GM18507 (cell line): ENCODE results near the gene CCDC83.
A peak's percentile ranks its signal among the peaks of the same experiment; 100 is the strongest.
"Not testable (repeated sequence)": the region's sequence is repeated elsewhere in the genome, so short reads cannot be mapped to it uniquely, and the experiment has no call there.

Source experiments
- DNase-seq: peaks from one replicate; pipeline ENCODE4 v3.0.0; 2011; ENCODE audit warnings: low read depth; ENCODE audit not compliant: insufficient read length; ENCODE audit errors: extremely low spot score
- FAIRE-seq: peaks from 2 replicates; lab custom pipeline; 2011; peaks lifted over from hg19 to GRCh38; lab: Jason Lieb, UNC

Gene CCDC83

DNA sequence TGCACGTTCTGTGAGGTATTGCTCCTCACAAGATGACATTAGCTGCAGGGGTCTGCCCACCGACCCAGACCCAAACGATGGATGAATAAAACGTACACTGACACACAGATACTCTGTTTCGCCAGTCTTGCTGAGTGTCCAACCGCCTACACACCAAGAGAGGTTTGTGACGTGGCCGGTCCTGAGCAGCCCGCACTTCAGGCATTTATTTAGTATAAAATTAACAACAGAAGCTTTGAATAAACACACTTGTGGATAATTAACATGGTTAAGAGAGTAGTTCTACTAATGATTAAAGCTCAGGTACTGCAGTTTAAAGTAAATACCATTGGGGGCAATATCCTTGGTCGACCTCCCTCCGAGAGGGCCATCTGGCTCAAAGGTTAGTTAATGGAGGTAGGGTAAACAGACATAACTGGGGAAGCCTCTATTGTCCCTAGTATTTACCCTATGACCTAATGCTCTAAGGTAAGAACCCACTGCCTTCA is 75.7 kb downstream of the CCDC83 start:
- FAIRE-seq = no peak
- no peak for DNase-seq

DNA sequence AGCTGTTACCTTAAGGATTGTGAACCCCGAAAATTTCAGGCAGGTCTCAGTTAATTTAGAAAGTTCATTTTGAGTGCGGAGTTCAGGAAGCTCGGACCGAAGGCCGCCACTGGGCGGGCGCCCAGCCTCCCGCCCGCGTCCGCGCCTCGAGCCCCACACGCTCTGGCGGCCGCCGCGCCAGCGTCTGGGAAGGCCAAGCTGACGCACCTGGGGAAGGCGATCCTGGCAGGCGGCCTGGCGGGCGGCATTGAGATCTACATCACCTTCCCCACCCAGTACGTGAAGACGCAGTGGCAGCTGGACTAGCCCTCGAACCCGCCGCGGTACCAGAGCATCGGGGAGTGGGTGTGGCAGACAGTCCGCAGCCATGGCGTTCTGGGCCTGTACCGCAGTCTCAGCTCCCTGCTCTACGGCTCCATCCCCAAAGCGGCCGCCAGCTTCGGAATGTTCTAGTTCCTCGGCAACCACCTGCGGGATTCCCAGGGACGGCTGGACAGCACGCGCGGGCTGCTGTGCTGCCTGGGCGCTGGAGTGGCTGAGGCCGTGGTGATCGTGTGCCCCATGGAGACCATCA is 79.5 kb downstream of the CCDC83 start:
- no peak for FAIRE-seq
- DNase-seq = no peak

DNA sequence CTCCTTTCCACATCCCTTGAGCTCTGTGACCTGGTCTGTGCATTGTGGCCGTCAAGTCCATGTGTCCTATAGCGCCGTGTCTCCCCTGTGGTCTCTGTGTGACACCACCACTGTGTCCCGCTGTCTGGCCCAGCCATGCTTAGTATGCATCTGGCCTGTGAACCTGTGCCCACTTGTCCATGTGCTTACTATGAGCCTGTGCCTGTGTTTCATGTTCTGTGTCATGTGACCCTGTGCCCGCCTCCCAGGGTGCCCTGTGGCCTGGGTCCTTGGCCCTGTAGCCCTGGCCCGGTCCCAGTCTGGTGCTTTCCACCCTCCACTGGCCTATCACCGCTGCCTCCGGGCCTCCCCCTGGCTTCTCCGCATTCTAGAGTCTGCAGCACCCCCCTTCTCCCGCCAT is 80.6 kb downstream of the CCDC83 start:
- FAIRE-seq = no peak
- DNase-seq = no peak

DNA sequence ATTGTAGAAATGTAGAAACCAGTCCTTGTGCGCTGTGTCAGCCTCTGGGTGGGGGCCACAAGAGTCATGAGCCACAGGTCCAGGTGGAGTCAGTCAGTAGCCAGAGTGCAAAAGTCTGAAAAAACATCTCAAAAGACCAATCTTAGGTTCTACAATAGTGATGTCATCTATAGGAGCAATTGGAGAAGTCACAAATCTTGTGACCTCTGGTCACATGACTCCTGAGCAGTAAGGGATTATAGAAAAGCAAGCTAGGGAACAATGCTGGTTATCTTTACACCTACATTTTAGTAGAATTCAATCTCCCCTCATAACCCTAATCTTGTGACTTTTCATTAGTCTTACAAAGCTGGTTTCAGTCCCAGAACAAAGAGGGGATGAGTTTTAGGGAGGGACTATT is 82.7 kb downstream of the CCDC83 start:
- no peak for FAIRE-seq
- DNase-seq = no peak

DNA sequence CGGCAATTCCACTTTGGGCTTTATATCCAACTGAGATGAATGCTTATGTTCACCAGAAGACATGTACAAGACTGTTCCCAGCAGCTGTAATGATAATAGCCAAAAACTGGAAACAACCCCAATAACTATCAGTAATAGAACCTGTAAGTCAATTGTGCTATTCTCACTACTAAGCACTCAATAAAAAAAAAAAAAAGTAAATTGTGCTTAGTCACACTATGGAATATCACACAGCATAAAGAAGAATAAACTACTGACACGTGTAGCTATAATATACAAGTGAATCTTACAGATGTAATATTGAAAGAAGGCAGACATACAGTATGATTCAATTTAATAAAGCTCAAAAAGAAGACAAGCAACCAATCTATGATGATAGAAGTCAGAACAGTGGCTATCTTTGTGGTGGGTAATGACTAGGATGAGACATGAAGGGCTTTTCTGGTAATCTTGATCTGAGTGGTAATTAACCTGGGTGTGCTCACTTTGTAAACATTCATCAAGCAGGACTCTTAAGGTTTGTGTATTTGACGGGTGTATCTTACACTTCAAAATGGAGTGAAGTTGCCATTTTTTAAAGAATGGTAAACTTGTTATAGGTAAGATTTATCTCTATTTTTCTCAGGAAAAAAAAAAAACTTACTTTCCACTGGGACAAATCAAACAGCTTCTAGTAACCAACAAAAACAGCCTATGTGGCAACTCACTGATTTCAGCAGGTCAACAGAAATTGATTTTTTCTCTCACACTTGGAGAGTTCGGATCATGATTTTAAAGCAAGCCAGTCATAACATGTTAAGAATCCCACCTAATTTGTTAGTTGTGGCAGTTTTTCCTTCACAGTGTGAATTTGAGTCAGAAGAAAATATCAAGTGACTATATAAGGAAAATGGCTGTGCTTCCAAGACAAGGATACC is 84.2 kb downstream of the CCDC83 start:
- no peak for DNase-seq
- FAIRE-seq = no peak

DNA sequence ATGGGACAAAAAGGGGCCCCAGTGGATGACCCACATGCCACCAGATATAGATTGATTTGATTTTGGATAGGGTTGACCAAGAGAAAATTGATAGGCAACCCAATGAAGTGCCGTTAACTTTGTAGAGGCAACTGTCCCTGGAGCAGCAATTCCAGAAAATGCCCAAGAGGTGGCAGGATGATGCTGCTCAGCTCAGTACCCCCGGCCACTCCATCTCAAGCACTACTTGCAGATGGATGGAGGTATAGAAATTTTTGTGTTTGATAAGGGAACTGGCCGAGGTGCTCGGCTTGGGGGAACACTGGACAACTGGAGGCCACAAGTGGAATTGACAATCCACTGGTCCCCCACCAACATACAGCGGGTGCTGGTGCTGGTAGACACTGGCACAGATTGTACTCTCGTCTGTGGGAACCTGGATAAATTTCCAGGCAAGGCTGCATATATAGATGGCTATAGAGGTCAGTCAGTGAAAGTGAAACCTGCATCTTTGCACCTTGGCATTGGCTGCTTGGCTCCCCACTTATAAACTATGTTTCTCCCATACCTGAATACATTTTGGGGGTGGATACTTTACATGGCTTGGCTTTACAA is 86.3 kb downstream of the CCDC83 start:
- DNase-seq (peak; percentile 23), FAIRE-seq (no peak)

DNA sequence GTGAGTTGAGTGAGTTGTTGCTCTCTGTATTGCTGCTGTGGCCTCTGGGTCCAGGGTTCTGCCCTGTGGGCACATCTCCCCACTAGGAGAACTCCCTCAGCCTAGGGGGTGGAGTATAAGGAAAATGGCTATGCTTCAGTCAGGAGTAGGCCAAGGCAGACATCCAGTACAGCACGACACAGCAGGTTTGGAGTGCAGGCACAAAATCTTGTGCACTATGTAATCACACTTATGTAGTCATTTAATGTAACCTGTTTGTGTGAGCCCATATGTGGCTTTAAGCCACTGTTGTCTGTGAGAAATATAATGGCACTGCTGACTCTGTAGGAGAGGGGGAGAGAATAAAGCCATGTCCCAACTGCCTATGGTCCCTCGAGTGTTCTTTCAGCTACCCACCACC is 90.1 kb downstream of the CCDC83 start:
- DNase-seq = no peak
- no peak for FAIRE-seq

DNA sequence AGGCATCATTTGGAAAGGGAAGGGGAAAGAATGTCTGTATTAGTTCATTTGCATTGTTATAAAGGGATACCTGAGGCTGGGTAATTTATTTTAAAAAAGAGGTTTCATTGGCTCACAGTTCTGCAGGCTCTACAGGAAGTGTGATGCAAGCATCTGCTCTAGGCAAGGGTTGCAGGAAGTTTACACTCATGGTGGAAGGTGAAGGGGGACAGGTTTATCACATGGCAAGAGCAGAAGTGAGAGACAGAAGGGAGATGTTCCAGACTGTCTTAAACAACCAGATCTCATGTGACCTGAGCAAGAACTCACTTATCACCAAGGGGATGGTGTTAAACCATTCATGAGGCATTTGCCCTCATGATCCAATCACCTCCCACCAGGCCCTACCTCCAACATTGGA is 90.6 kb downstream of the CCDC83 start:
- FAIRE-seq (no peak), DNase-seq (no peak)

DNA sequence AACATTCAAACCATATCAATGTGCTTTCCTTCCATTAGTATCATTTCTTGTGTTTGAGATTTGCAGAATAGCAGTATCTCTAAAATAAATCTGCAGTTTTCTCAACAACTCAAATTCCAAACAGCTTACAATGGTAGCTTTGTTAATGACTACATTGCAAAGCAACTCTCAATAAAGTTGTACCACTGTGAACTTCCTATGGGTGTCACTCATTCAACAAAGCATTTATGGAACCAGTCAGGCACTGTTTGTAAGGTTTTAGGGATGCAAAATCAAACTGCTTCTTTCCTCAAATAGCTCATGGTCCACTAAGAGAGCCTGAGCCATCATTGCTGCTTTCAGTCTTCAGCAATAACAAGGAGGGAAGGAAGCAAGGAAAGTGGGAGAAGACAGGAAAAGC is 91.0 kb downstream of the CCDC83 start:
- FAIRE-seq = no peak
- DNase-seq = no peak

DNA sequence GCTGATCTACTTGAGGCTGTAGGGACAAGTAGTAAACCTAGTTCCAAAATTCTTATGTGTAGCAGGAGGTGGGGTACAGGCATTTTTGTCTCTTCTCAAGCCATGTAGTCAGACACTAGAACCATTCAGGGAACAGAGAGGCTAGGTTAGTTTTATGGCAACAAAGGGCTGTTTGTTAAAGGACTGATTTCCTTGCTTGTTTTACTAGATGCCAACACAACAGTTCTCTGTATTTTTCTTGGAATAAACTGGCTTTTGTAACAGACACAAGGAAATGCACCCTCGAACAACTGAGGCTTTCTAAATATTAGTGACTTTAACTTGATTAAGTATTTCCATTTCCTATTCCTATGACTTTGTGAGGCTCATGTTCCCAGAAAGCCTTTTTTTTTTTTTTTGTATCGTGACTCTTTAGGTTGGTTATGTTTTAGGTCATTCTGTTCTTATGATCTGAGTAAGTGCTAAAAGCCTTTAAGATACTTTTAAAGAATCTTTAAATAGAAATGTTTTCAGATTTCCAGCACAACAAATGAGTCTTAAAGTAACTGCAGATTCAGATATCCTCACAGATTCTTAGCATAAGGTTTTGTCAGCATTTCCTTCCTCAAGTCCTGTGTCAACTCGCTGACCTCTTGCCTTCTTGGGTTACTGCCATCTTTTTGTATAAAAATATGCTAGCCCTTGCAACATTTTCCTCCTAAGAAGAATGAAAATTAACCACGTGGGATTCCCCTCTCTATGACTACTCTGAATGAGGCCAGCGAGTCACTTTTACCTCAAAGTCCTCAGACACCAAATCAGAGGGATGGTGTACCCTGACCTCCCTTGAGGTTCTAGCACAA is 92.5 kb downstream of the CCDC83 start:
- FAIRE-seq (peak; percentile 39), DNase-seq (no peak)

DNA sequence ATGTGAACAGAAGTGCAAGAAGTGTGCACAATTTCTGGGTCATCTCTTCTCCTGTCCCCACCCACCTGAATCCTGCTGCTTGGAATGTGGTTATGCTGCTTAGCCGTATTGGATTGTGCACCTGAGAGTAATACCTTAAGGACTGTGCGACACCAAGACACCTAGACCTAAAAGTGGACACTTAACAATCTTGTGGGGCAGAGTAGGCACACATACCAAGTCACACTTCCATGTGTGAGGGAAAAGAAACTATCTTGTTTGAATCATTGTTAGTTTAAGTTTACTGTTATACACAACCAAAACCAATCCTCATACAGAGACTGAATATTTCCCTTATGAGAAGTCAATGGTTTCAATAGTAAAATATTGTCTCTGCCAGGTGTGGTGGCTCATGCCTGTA is 93.7 kb downstream of the CCDC83 start:
- FAIRE-seq = no peak
- no peak for DNase-seq

DNA sequence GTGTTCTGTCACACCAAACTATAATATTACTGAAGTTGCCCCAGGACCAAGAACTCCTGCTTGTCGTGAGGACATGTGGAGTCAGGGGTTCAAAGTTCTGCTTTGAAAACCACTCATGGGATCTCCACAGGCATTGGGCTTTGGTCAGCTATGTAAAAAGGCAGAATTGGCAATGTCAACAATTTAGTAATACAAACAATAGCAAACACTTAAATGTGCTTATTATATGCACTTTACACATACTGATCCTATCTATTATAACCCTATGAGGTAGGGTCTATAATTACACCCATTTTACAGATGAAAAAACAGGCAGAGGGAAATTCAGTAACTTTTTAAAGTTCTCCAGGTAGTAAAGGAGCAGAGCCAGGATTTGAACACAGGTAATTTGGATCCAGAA is 94.6 kb downstream of the CCDC83 start:
- no peak for FAIRE-seq
- DNase-seq = no peak

DNA sequence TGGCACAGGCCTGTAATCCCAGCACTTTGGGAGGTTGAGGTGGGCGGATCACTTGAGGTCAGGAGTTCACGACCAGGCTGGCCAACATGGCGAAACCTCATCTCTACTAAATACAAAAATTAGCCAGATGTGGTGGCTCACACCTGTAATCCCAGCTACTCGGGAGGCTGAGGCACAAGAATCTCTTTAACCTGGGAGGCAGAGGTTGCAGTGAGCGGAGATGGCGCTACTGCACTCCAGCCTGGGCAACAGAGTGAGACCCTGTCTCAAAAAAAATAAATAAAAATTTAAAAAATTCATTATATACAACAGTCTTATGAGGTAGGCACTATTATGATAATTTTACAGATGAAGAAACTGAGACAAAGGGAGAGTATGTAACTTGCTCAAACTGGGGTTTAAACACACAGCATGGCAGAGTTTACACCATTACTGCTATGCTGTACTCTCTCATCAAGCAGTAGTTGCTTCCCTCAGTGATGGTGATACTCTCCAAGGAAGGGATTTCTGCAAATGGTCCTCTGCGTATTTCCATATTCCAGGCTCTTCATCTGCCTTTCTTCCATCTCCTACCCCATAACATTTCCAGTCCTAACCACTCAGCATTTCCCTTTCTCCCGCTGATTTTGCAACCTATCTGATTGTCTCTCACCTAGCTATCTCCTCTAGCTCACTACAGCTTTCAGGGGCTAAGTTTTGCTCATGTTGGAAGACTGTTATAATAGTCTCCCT is 95.3 kb downstream of the CCDC83 start:
- FAIRE-seq = no peak
- no peak for DNase-seq

DNA sequence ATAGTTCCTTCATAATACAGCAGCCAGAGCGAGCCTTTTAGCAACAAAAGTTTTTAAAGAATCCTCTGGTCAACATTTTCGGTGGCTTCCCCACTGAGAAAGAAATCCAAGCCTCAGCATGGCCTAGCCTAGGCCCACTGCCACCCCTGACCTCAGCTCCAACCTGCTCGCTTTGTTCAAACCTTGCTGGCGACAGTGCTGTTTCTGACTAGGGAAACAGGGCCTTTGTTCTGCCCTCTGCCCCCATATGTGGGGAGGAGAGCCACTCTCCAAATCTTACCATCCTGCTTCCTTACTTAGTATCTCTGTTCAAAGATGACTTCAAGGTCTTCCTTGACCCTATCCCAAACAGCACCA is 95.8 kb downstream of the CCDC83 start:
- no peak for FAIRE-seq
- DNase-seq = no peak

DNA sequence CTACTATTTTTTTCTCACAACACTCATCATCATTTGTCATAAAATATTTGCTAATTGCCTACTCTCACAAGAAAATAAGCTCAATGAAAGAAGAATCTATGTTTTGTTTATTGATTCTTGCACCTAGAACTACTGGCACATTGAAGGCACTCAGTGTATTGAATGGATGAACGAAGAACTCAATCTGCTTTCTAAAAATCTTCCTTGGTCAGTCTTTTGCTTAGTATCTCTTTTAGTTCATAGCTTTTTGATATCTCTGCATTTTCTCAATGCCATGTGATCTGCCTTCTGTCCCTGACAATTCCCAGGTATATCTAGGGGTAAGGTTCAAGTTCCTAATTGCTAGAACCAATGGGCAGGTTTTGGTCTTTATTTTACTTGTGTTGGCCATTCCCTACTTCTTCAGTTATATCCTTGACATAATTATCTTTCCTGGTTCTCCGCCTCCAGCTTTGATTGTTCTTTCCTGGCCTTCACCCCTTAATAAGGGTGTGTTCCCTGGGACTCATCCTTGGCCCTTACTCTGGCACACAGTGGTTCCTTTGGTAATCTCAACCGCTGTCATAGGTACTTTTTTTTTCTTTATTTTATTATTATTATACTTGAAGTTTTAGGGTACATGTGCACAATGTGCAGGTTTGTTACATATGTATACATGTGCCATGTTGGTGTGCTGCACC is 96.4 kb downstream of the CCDC83 start:
- no peak for DNase-seq

DNA sequence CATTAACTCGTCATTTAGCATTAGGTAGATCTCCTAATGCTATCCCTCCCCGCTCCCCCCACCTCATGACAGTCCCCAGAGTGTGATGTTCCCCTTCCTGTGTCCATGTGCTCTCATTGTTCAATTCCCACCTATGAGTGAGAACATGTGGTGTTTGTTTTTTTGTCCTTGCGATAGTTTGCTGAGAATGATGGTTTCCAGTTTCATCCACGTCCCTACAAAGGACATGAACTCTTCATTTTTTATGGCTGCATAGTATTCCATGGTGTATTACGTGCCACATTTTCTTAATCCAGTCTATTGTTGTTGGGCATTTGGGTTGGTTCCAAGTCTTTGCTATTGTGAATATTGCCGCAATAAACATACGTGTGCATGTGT is 96.9 kb downstream of the CCDC83 start:
- FAIRE-seq = not testable (repeated sequence)

More for the DNA sequence above, 96.4 kb downstream of the CCDC83 start:
- no peak for FAIRE-seq

DNA sequence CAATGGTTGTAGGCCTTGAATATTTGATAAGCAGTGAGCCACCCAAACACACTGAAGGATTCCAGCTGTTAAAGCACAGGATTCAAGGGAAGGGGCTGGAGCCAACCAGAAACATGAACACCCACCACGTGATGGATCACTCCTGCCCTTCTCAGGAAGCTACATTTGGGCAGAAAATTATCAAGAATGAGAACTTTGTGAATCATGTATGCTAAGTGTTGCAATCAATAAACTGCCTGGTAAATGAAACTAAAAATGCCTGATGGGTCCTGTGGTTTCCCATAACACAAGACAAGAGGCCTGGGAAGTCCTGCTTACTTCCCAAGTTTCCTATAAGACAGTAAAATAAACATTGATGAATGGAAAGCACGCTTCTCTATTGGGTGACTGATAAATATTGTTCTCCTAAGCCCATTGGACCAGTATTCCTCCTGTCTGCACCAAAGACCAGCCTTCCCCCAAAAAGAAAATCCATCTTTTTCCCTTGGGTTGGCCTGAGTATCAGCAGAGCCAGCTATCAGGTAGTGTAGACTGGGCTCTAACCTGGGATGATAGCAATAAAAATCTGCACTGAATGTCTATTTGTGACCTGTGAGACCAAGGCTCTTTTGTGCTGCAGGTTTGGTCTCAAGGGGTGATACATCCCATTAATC is 98.4 kb downstream of the CCDC83 start:
- FAIRE-seq (no peak), DNase-seq (no peak)

More for the DNA sequence above, 96.9 kb downstream of the CCDC83 start:
- not testable (repeated sequence) for DNase-seq

DNA sequence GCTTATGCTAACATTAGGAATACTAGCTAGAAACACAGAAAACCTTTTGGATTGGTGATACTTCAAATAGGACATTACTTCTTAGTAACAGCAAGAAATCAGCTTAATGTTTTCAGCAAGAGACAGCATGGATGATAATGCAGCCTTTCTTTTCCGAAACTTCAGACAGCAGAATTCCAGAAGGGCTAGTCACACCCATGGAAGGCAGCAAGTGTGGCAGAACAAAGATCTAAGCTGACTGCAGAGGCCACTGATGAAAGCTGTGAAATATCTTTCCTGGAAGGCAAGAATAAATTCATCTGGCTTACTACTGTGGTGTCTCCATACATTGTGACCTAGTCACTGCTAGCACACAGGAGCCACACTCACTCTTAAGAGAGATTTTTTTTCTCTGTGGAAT is 100.3 kb downstream of the CCDC83 start:
- no peak for DNase-seq
- FAIRE-seq = no peak
